Activated T-helper 1 cell treated with anti-CD3 and anti-CD28 coated beads, Interleukin-12 subunit alpha, Interleukin-12 subunit beta, Interleukin-2, Interleukin-4 antibody, amounts not matched to agents 30 ng/mL and 10 ng/mL and 1 ng/mL, durations not matched to agents 14 hours and 24 hours and 36 hours (primary cell): ENCODE data around the gene SLC49A4. TPM values are rescaled to one million over a fixed set of nuclear protein-coding genes. Genes with fewer than 3 reads are reported as not detected.

Source experiments
- DNase-seq: peaks from one replicate; pipeline ENCODE4 v3.0.0; 2021; ENCODE audit warnings: low spot score
- H3K27ac Mint-ChIP-seq: one replicate; pipeline ENCODE4 v1.8.0; 2021; ENCODE audit warnings: mild to moderate bottlenecking, mixed read lengths
- H3K27me3 Mint-ChIP-seq: one replicate; pipeline ENCODE4 v1.8.0; 2022; ENCODE audit warnings: mild to moderate bottlenecking, moderate library complexity, mixed read lengths; ENCODE audit not compliant: insufficient read depth
- H3K36me3 Mint-ChIP-seq: one replicate; pipeline ENCODE4 v1.8.0; 2021; ENCODE audit warnings: low read depth, mixed read lengths
- H3K4me1 Mint-ChIP-seq: one replicate; pipeline ENCODE4 v1.8.0; 2021; ENCODE audit warnings: low read depth, mixed read lengths
- H3K4me3 Mint-ChIP-seq: one replicate; pipeline ENCODE4 v1.8.0; 2021; ENCODE audit warnings: mild to moderate bottlenecking, moderate library complexity, mixed read lengths
- H3K9me3 Mint-ChIP-seq: one replicate; pipeline ENCODE4 v1.8.0; 2021; ENCODE audit warnings: mixed read lengths
- intact Hi-C: fragments of 100-400 bp; cut with micrococcal nuclease; formaldehyde crosslinking; loops from one replicate; pipeline ENCODE4 v1.15.1; 2024
- total RNA-seq: library from RNA; stranded (reverse); gene quantifications from 2 replicates; pipeline ENCODE4 v1.2.3, GENCODE V29; 2022

The SLC49A4 gene
- total RNA-seq, 1 donor from 2014 or later = 1.9 TPM

DNA sequence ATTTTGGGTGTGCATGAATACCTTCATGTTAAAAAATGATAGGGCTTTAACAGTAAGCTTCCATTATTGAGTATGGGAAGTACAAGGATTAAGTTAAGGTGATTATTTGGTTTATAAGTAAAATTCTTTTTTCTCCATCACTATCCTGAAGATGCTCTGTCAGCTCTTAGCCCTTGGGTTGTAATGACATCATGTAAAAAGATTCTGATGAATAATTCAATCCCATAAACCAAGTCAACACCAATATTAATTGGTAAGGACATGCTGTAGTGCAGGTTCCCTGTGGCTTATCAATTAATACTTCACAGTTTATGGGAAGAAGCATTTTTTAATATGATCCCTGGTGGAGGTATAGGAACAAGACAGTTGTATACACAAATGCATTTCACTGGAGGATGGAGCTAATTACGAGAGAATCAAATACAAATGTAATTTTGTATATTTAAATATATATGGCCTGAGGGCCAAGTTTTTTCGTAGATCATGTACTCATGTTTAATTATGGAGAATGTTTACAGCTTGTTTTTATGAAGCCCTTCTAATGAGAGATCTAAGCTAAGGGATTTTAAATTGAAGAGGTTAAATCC is 87.6 kb downstream of the SLC49A4 start:
- no peak overlapping the region for H3K27ac Mint-ChIP-seq
- H3K27me3 Mint-ChIP-seq = peaks cover 12% of the 10 kb centered on the region
- no peaks in the 10 kb centered on the region for H3K4me1 Mint-ChIP-seq
- no peaks in the 10 kb centered on the region for H3K36me3 Mint-ChIP-seq
- no peaks in the 10 kb centered on the region for H3K9me3 Mint-ChIP-seq
- no peak overlapping the region for H3K4me3 Mint-ChIP-seq
- DNase-seq = no peak
- intact Hi-C loops = no loop called here

- DNase-seq = no peak
- Mint-ChIP-seq H3K4me1 (peaks cover 15% of the 10 kb centered on the region), H3K36me3 (no peaks in the 10 kb centered on the region), H3K9me3 (no peaks in the 10 kb centered on the region), H3K27ac (no peak overlapping the region), H3K4me3 (no peak overlapping the region), H3K27me3 (peaks cover 12% of the 10 kb centered on the region)
- intact Hi-C loops = no loop called here
Measured at GRCh38 chr3:122886251-122886650, 91.4 kb downstream of the SLC49A4 start.

DNA sequence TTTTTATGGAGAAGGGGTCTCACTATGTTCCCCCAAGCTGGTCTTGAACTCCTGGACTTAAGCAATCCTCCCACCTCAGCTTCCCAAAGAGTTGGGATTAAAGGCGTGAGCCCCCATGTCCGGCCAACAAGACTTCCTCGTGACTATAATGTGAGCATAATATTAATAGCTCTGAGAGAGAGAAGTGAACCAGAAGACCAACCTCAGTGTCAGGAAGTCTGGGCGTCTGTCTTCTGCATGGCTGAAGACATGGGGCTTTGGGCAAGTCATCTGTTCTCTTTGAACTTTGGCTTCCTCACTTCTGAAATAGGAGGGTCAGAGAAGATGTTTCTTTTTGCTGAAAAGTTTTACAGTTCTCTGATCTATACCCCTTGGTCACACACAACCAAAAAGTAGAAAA is 92.1 kb downstream of the SLC49A4 start:
- intact Hi-C loops = no loop called here
- Mint-ChIP-seq H3K27ac (no peak overlapping the region), H3K4me1 (peaks cover 15% of the 10 kb centered on the region), H3K4me3 (no peak overlapping the region), H3K27me3 (peaks cover 12% of the 10 kb centered on the region), H3K9me3 (no peaks in the 10 kb centered on the region), H3K36me3 (no peaks in the 10 kb centered on the region)
- DNase-seq = no peak

DNA sequence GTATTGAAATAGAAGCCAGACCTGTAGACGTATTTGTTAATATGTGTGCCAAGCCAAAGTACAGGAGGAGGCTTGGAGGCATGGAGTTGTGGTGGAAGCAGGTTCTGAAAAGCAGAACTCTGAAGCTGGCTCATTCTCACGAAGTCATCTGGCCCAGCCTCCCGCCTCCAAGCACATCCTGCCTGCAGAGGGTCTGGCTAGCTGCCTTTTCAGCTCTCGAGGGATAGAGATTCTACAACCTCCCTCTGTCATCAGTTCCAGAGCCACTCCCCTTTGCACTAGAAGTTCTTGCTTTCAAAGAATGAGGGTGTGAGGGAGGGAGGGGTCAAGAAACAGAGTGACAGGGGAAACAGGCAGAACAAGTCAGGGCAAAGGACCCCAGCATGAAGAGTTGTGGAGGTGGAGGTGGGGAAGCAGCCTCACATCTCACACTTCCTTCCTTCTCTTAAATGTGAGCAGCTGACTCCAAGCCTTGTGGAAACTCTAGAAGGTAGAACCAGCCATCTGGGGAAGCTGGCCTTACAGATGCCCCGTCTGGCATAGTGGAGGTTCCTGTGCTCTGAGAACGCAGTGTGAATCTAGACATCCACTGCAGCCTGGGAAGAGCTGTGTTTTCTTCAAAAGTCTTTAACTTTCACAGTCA is 95.3 kb downstream of the SLC49A4 start:
- intact Hi-C loops = no loop called here
- no peaks in the 10 kb centered on the region for H3K9me3 Mint-ChIP-seq
- peaks cover 8% of the 10 kb centered on the region for H3K27me3 Mint-ChIP-seq
- no peaks in the 10 kb centered on the region for H3K36me3 Mint-ChIP-seq
- DNase-seq = no peak
- H3K27ac Mint-ChIP-seq = no peak overlapping the region
- no peak overlapping the region for H3K4me3 Mint-ChIP-seq
- peaks cover 27% of the 10 kb centered on the region for H3K4me1 Mint-ChIP-seq

GRCh38 chr3:122890720-122891220 is 95.9 kb downstream of the SLC49A4 start:
- H3K27ac Mint-ChIP-seq = no peak overlapping the region
- H3K9me3 Mint-ChIP-seq = no peaks in the 10 kb centered on the region
- DNase-seq = no peak
- H3K36me3 Mint-ChIP-seq = no peaks in the 10 kb centered on the region
- intact Hi-C loops = no loop called here
- H3K4me3 Mint-ChIP-seq = no peak overlapping the region
- H3K27me3 Mint-ChIP-seq = peaks cover 11% of the 10 kb centered on the region
- peaks cover 27% of the 10 kb centered on the region for H3K4me1 Mint-ChIP-seq

DNA sequence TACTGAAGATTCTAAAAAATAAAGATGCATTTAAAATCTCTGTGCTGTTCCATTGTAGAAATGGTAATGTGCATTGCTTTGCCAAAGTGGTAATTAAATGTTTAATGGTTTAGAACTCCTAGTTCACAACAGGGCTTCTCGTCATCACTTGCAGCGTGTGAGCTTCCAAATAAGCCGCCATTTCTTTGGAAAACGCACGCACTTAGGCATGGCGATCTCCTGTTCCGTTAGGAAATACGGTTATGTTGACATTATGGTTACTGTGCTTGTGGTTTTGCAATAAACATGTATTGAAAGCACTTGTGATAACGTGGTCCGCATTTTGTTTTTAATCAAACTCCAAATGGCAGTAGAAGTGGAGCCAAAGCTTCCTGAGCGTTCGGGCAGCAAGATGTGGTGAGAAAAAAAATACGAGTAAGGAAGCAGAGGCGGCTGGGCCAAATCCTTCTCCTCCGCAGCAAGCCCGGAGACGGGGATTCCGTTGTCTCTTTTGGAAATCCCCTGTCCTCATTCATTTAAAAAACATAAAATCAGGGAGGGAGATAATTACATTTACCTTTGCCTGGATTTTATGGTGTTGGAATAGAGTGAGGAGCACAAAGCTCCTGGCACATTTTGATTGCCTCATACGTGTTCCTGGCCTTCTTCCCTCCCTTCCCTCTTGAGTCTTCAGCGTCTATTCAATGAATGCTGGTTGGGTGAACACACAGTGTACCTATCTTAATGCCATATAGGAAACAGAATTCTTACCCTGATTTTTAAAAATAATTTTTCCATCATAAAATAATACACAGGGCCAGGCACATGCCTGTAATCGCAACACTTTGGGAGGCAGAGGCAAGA is 97.5 kb downstream of the SLC49A4 start:
- peaks cover 27% of the 10 kb centered on the region for H3K4me1 Mint-ChIP-seq
- no peak overlapping the region for H3K27ac Mint-ChIP-seq
- H3K9me3 Mint-ChIP-seq = no peaks in the 10 kb centered on the region
- no peak for DNase-seq
- H3K36me3 Mint-ChIP-seq = no peaks in the 10 kb centered on the region
- intact Hi-C loops = no loop called here
- no peak overlapping the region for H3K4me3 Mint-ChIP-seq
- H3K27me3 Mint-ChIP-seq = peaks cover 11% of the 10 kb centered on the region

GRCh38 chr3:122893282-122893681 is 98.4 kb downstream of the SLC49A4 start:
- no peak overlapping the region for H3K4me3 Mint-ChIP-seq
- intact Hi-C loops = no loop called here
- DNase-seq = no peak
- H3K9me3 Mint-ChIP-seq = no peaks in the 10 kb centered on the region
- no peaks in the 10 kb centered on the region for H3K36me3 Mint-ChIP-seq
- peaks cover 11% of the 10 kb centered on the region for H3K27me3 Mint-ChIP-seq
- H3K4me1 Mint-ChIP-seq = peaks cover 27% of the 10 kb centered on the region
- no peak overlapping the region for H3K27ac Mint-ChIP-seq

DNA sequence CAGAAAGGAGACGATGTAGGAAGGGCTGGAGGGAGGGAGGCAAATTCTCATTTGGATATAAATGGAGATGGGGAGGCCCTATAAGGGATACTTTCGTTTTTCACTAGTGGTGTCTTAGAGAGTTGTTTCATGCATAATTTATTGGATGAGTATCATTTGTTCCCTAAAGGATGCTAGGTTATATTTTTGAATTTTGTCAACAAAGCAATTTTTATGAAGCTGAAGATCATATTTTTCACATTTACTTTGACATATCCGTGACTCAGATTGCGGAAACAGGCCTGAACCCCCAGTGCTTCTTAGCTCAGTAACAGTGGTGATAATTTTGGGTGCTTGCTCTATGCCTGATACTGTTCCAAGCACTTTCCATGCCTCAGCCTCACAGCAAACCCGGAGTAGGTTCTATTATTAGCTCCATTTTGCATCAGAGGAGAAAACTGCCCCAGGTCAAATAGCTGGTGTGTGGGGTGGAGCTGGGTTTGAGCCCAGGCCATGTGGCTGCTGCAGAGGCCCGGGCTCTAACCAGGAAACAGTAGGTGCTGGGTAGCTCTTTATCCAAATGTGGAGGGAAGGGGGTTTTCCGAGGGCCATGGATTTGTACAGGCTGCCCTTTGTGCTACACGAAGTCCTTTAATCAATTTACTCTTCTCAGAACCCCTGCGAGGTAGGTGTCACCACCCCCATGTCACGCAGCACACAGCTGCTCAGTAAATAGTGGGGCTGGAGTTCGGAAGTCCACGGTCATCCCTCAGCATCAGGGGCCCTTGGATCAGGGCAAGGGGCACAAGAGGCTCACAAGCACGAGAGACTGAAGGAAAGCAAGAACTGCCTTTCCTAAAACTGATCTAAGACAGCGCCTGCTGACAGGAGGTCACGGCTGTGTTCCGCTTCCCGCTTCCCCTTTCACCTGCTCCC is 99.1 kb downstream of the SLC49A4 start:
- H3K27ac Mint-ChIP-seq = no peak overlapping the region
- peaks cover 17% of the 10 kb centered on the region for H3K27me3 Mint-ChIP-seq
- no peaks in the 10 kb centered on the region for H3K9me3 Mint-ChIP-seq
- H3K4me3 Mint-ChIP-seq = no peak overlapping the region
- DNase-seq = no peak
- peaks cover 27% of the 10 kb centered on the region for H3K4me1 Mint-ChIP-seq
- intact Hi-C loops = no loop called here
- H3K36me3 Mint-ChIP-seq = no peaks in the 10 kb centered on the region

- Mint-ChIP-seq H3K4me1 (peaks cover 7% of the 10 kb centered on the region), H3K27ac (no peak overlapping the region), H3K4me3 (no peak overlapping the region), H3K27me3 (peaks cover 31% of the 10 kb centered on the region), H3K36me3 (no peaks in the 10 kb centered on the region), H3K9me3 (no peaks in the 10 kb centered on the region)
- DNase-seq = no peak
- intact Hi-C loops = no loop called here
Measured at GRCh38 chr3:122898298-122898697, 103.4 kb downstream of the SLC49A4 start.

DNA sequence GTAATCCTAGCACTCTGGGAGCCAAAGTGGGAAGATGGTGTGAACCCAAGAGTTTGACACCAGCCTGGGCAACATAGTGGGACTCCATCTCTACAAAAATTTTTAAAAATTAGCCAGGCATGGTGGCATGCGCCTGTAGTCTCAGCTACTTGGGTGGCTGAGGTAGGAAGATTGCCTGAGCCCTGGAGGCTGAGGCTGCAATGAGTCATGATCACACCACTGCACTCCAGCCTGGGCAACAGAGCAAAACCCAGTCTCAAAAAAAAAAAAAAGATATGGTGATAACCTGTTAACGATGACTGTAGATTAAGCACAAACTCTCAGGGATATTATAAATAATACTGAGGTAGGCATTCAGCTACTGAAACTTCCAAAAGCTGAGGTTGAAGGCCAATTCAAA is 107.5 kb downstream of the SLC49A4 start:
- no peak overlapping the region for H3K4me3 Mint-ChIP-seq
- no peaks in the 10 kb centered on the region for H3K9me3 Mint-ChIP-seq
- H3K27me3 Mint-ChIP-seq = peaks cover 36% of the 10 kb centered on the region
- intact Hi-C loops = no loop called here
- no peak overlapping the region for H3K27ac Mint-ChIP-seq
- DNase-seq = no peak
- no peaks in the 10 kb centered on the region for H3K4me1 Mint-ChIP-seq
- H3K36me3 Mint-ChIP-seq = no peaks in the 10 kb centered on the region

DNA sequence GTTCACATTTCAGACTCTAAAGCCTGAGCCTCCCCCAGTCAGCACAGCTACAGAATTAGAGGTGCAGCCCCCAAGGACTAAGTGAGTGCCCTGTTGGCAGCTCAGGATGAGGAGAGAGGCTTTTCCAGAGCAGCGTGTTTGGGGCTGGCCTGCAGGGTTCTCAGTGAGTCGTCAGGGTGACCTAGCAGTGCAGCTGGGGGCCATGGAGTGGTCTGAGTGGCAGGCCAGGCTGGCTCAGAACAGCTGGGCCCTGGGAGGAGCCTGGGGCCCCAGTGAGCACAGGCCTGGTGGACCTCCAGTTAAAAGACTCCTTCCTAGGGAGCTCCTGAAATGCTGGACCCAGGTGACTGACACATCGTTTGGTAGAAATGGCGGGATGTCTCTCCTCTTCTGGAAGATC is 108.3 kb downstream of the SLC49A4 start:
- DNase-seq = no peak
- no peaks in the 10 kb centered on the region for H3K4me1 Mint-ChIP-seq
- intact Hi-C loops = no loop called here
- no peak overlapping the region for H3K4me3 Mint-ChIP-seq
- no peaks in the 10 kb centered on the region for H3K36me3 Mint-ChIP-seq
- no peak overlapping the region for H3K27ac Mint-ChIP-seq
- H3K27me3 Mint-ChIP-seq = peaks cover 38% of the 10 kb centered on the region
- H3K9me3 Mint-ChIP-seq = no peaks in the 10 kb centered on the region

- Mint-ChIP-seq H3K4me1 (no peaks in the 10 kb centered on the region), H3K9me3 (no peaks in the 10 kb centered on the region), H3K36me3 (no peaks in the 10 kb centered on the region), H3K4me3 (no peak overlapping the region), H3K27me3 (peaks cover 35% of the 10 kb centered on the region), H3K27ac (no peak overlapping the region)
- intact Hi-C loops = no loop called here
- DNase-seq = no peak
Measured at GRCh38 chr3:122907471-122907870, 112.6 kb downstream of the SLC49A4 start.
